ENCODE results near the gene CCT4.

GRCh38 chr2:61832183-61832841, 56.1 kb downstream of the CCT4 start:
- TF ChIP-seq CTCF (IDR thresholded peaks at IDR 0.05 in 4 of 5, conservative IDR thresholded peaks at IDR 0.05 in 1 of 5) (no peak), POLR2A (IDR thresholded peaks at IDR 0.05) (no peak)
